NCI-H460 (cell line): ENCODE measurements around the gene EPB41L2. TPM values are rescaled to one million over a fixed set of nuclear protein-coding genes. Genes with fewer than 3 reads are reported as not detected.

Experiments used
- DNase-seq: peaks from one replicate; pipeline ENCODE4 v3.0.0-alpha.2; 2016; ENCODE audit warnings: low read depth; ENCODE audit errors: extremely low read depth
- total RNA-seq: library from RNA; depleted of rRNA; stranded (reverse); fragments of >200 nt; shearing (Covaris generic); gene quantifications from 2 replicates; pipeline ENCODE4 v1.2.3, GENCODE V29; 2014

Gene EPB41L2
- total RNA-seq, 1 experiment from 2014 or later: 7.3 TPM

GRCh38 chr6:130885392-130886192, 177.5 kb downstream of the EPB41L2 start:
- DNase-seq: peak; percentile 64

- DNase-seq: no peak
Measured at GRCh38 chr6:130882370-130882769, 180.7 kb downstream of the EPB41L2 start.

GRCh38 chr6:130879826-130880225, 183.2 kb downstream of the EPB41L2 start:
- no peak for DNase-seq

- DNase-seq: no peak
Measured at GRCh38 chr6:130873746-130874145, 189.3 kb downstream of the EPB41L2 start.

GRCh38 chr6:130872250-130873095, 190.6 kb downstream of the EPB41L2 start:
- DNase-seq: peak; percentile 35

- DNase-seq: no peak
Measured at GRCh38 chr6:130870179-130870880, 192.7 kb downstream of the EPB41L2 start.

- DNase-seq: no peak
Measured at GRCh38 chr6:130869681-130870080, 193.4 kb downstream of the EPB41L2 start.

GRCh38 chr6:130865793-130866192, 197.3 kb downstream of the EPB41L2 start:
- no peak for DNase-seq

GRCh38 chr6:130864344-130864743, 198.7 kb downstream of the EPB41L2 start:
- no peak for DNase-seq

- no peak for DNase-seq
Measured at GRCh38 chr6:130863415-130864230, 199.4 kb downstream of the EPB41L2 start.

- DNase-seq: no peak
Measured at GRCh38 chr6:130862370-130862769, 200.7 kb downstream of the EPB41L2 start.

GRCh38 chr6:130859161-130859867, 203.7 kb downstream of the EPB41L2 start:
- DNase-seq: no peak

- DNase-seq: no peak
Measured at GRCh38 chr6:130858498-130859160, 204.4 kb downstream of the EPB41L2 start.

- DNase-seq: no peak
Measured at GRCh38 chr6:130858054-130858453, 205.0 kb downstream of the EPB41L2 start.

GRCh38 chr6:130853555-130854183, 209.4 kb downstream of the EPB41L2 start:
- no peak for DNase-seq

- DNase-seq: no peak
Measured at GRCh38 chr6:130852844-130853554, 210.0 kb downstream of the EPB41L2 start.

GRCh38 chr6:130851026-130851425, 212.0 kb downstream of the EPB41L2 start:
- DNase-seq: no peak

- DNase-seq: no peak
Measured at GRCh38 chr6:130849594-130849993, 213.5 kb downstream of the EPB41L2 start.
